Stimulated activated CD8-positive, alpha-beta memory T cell treated with anti-CD3 and anti-CD28 coated beads, Interleukin-15, amount 100 ng/mL, for 4 hours (primary cell): ENCODE results near the gene NOB1.

Source experiments
- DNase-seq, 2 donors: peaks; one replicate each; pipeline ENCODE4 v3.0.0-alpha.2; 2020; ENCODE audit warnings: low read depth in 2 of 2

The NOB1 gene

GRCh38 chr16:69721441-69721957 lies 33.2 kb downstream of the NOB1 start:
- no peak for DNase-seq

GRCh38 chr16:69720822-69721430 lies 33.8 kb downstream of the NOB1 start:
- no peak for DNase-seq

GRCh38 chr16:69718111-69718764 lies 36.5 kb downstream of the NOB1 start:
- DNase-seq: no peak

GRCh38 chr16:69717066-69717465 lies 37.7 kb downstream of the NOB1 start:
- no peak for DNase-seq

GRCh38 chr16:69712914-69713581 lies 41.7 kb downstream of the NOB1 start:
- no peak for DNase-seq

DNA sequence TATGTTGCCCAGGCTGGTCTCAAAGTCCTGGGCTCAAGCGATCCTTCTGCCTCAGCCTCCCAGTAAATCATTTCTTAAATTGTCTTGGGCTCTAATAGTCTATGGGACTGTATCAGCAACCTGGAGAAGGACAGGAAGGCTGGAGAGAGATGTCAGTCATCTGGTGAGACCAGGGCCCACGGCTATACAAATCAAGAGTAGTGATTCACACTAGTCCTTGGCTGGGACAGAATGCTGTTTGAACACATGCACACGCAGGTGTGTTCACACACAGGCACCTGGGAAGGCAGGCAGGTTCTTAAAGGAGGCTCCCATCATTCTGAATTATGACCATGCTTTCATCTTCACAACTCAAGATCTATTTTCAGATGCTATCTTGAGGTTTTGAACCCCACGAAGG lies 42.4 kb downstream of the NOB1 start:
- DNase-seq: no peak

DNA sequence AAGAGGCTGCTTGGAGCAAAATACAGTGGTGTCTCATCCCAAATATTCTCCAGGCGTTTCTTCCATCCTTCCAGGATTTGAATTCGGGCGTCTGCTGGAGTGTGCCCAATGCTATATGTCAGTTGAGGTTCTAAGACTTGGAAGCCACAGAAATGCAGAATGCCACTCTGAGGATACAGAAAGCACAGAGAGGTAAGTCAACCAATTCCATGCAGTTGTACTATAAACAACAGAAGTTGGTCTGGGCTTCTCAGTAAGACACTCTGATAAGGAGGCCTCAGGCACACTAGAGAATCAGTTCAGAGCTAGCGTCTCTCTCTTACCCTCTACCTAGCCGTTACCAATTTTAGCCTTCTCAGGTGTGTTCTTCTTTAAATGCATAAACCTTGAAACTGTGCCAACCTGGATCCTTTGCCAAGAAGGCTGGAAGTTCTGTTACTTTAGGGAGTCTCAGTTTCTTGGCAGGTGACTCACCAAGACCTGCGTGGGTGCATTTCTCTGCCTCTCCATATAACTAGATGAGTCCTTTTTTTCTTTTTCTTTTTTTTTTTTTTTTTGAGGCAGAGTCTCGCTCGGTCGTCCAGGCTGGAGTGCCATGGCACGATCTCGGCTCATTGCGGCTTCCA lies 43.5 kb downstream of the NOB1 start:
- no peak for DNase-seq

GRCh38 chr16:69709456-69710084 lies 45.2 kb downstream of the NOB1 start:
- DNase-seq: no peak

DNA sequence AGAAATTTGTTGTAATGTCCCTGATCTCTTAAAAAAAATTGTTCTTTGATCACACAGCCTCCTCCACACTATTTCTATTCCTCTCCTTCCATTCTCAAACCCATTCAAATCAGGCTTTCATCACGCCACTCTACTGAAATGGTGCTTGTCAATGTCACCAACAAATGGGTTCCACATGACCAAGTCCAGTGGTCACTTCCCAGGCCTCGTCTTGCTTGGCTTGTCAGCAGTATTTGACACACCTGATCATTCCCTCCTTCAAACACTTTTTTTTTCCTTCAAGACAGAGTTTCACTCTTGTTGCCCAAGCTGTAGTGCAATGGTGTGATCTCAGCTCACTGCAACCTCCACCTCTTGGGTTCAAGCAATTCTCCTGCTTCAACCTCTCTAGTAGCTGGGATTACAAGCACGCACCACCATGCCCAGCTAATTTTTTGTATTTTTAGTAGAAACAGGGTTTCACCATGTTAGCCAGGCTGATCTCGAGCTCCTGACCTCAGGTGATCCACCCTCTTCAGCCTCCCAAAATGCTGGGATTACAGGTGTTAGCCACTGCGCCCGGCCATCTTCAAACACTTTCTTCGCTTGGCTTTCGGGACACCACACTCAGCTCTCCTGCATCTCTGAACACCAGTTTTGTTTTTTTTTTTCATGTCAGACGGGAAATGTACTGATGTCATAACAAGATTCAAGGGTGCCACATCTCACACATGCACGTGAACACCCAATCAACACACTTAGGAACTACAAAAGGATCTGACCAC lies 46.6 kb downstream of the NOB1 start:
- no peak for DNase-seq

DNA sequence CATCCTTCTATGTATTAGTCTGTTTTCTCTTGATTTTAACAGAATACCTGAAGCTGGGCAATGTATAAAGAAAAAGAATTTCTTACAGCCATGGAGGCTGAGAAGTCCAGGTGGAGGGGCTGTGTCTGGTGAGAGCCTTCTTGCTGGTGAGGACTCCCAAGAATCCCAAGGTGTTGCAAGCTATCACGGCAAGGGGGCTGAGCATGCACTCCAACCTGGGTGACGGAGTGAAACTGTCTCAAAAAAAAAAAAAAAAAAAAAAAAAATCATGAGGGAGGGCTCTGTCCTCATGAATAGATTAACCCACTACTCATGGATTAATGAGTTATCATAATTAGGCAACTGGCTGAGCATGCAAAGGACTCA lies 47.8 kb downstream of the NOB1 start:
- DNase-seq: no peak

- DNase-seq: no peak
Measured at GRCh38 chr16:69706256-69706974, 48.3 kb downstream of the NOB1 start.

DNA sequence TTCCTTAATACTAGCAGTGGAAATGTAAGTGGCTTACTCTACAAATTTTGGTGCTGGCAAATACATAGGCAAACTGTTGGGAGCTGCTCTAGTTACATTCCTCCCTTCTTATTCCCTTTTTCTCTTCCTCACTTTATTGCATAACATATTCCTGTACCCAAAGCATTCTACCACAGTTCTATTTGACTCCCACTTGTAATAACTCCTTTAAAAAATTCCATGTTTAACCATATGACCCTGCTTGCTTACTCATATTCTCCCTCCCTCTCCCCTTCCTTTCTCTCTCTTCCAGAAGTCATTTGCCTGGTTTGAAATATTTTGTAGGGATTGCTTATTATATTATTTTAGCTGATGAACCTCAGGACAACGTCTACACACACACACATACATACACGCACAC lies 51.1 kb downstream of the NOB1 start:
- DNase-seq: no peak

GRCh38 chr16:69701866-69702265 lies 52.9 kb downstream of the NOB1 start:
- no peak for DNase-seq

DNA sequence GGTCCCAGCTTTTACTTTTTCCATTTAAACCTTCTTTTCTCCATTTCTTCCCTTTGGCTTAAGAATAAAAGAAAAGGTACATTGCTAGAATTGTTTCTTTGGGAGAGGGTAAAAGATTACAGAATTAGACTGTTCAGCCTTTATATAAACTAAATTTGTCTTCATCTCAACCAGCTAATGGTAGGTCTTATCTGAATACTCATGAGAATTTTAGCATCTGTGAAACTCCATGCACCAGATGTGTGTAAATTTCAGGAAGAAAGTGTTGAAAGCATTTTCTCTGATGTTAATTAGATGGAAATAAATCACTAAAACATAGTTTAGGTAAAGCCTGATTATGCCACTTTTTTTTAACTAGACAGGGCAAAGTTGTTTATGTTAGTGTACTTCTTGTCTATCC lies 53.3 kb downstream of the NOB1 start:
- no peak for DNase-seq

GRCh38 chr16:69699915-69700314 lies 54.8 kb downstream of the NOB1 start:
- no peak for DNase-seq

GRCh38 chr16:69698404-69698803 lies 56.3 kb downstream of the NOB1 start:
- no peak for DNase-seq

GRCh38 chr16:69693916-69694315 lies 60.8 kb downstream of the NOB1 start:
- DNase-seq: no peak

GRCh38 chr16:69691980-69692911 lies 62.5 kb downstream of the NOB1 start:
- no peak for DNase-seq
